Measurements from ENCODE around the gene LSM8. TPM values are rescaled to one million over a fixed set of nuclear protein-coding genes. Genes with fewer than 3 reads are reported as not detected.
A peak's percentile ranks its signal among the peaks of the same experiment; 100 is the strongest.
"Not testable (repeated sequence)": the region's sequence is repeated elsewhere in the genome, so short reads cannot be mapped to it uniquely, and the experiment has no call there.

Gene LSM8
- total RNA-seq (64.3 TPM in 2 replicates), polyA plus RNA-seq (65.2 and 178 TPM in 2 replicates), polyA minus RNA-seq (26.3 and 79.6 TPM in 2 replicates)
- 87.6 TPM for total RNA-seq (2013)

- CTCF ChIA-PET, result interaction anchor here (2.6 kb wide), 1 partner anchor 12 kb away, joined by 15 read pairs; no protein-coding TSS in a partner anchor
- WGBS (ENCODE audit: insufficient coverage), result under 1% methylated on average over 56 of the region's 62 CpGs
- Histone ChIP-seq H3K9me3 (ENCODE audit: control extremely low read depth in 1 of 3, control insufficient read depth in 2 of 3, insufficient read depth in 1 of 3, low read length in 2 of 3) (no peaks in the 10 kb centered on the region), H3K27ac (ENCODE audit: low read length in 2 of 2) (peak within 1 kb of the TSS; percentile 96 to 98), H3K36me3 (replicated peaks in 1 of 2; ENCODE audit: control extremely low read depth in 1 of 2, control insufficient read depth in 1 of 2, extremely low read depth in 1 of 2, insufficient read depth in 2 of 2, low read length in 1 of 2) (peaks cover 9 to 15% of the 10 kb centered on the region in 2 experiments), H3K79me2 (ENCODE audit: control insufficient read depth, insufficient read depth, low read length) (peaks cover 43% of the 10 kb centered on the region), H3K9ac (ENCODE audit: low read length) (peak within 1 kb of the TSS; percentile 96), H4K20me1 (ENCODE audit: control insufficient read depth, insufficient read depth, low read length, poor library complexity, severe bottlenecking) (no peaks in the 10 kb centered on the region), H3K4me3 (ENCODE audit: control extremely low read depth in 1 of 5, extremely low read depth in 1 of 5, insufficient read depth in 1 of 5, low read depth in 2 of 5, low read length in 4 of 5) (peak within 1 kb of the TSS; percentile 84 to 99 (median 88)), H3K4me2 (replicated peaks; ENCODE audit: low read depth, low read length, poor library complexity, severe bottlenecking) (peak within 1 kb of the TSS; percentile 80), H2AFZ (ENCODE audit: insufficient read depth, low read depth, low read length, poor library complexity, severe bottlenecking) (peak within 1 kb of the TSS; percentile 81), H3K4me1 (ENCODE audit: control insufficient read depth in 2 of 2, insufficient read depth in 2 of 2, low read length in 2 of 2) (peaks cover 25 to 29% of the 10 kb centered on the region in 2 donors), H3K27me3 (replicated peaks in 1 of 4; ENCODE audit: control extremely low read depth in 1 of 4, control insufficient read depth in 3 of 4, insufficient read depth in 4 of 4, low read length in 3 of 4) (no peaks in the 10 kb centered on the region)
- peaks cover 50% of the 10 kb centered on the region for H3K4me1 Mint-ChIP-seq
- no peak for TF ChIP-seq CTCF (IDR thresholded peaks at IDR 0.05)
- no peak for TF ChIP-seq EZH2 (IDR thresholded peaks at IDR 0.05; ENCODE audit: borderline replicate concordance, insufficient read depth, low read depth, low read length, poor library complexity, severe bottlenecking)
- POLR2A ChIA-PET, result no interaction called here
- ATAC-seq (ENCODE audit: low read depth), result peak; percentile 97
- no peaks in the 10 kb centered on the region for H3K27me3 Mint-ChIP-seq
- H3K4me3 Mint-ChIP-seq, result peak within 1 kb of the TSS; percentile 94
- no peaks in the 10 kb centered on the region for H3K9me3 Mint-ChIP-seq (ENCODE audit: insufficient read depth)
- H3K27ac Mint-ChIP-seq, result peak within 1 kb of the TSS; percentile 98
- intact Hi-C loops (cut with micrococcal nuclease), result loop anchor here (1.0 to 2.0 kb wide), 3 partner anchors 12 to 1321 kb away; partner anchors contain the start of gene CAPZA2
- peak; percentile 99 for DNase-seq
These were observed at the start of gene LSM8 for GRCh38 chr7:118183786-118184564. Gene LSM8, plus strand, starts transcription at chr7:118184164. Its CDS starts 60 bp downstream, at chr7:118184224.

- H3K4me3 ChIP-seq (ENCODE audit: control extremely low read depth in 1 of 5, extremely low read depth in 1 of 5, insufficient read depth in 1 of 5, low read depth in 2 of 5, low read length in 4 of 5); CTCF ChIA-PET; H3K36me3 ChIP-seq (replicated peaks in 1 of 2; ENCODE audit: control extremely low read depth in 1 of 2, control insufficient read depth in 1 of 2, extremely low read depth in 1 of 2, insufficient read depth in 2 of 2, low read length in 1 of 2); H3K79me2 ChIP-seq (ENCODE audit: control insufficient read depth, insufficient read depth, low read length); H3K27ac ChIP-seq (ENCODE audit: low read length in 2 of 2); H3K9me3 ChIP-seq (ENCODE audit: control extremely low read depth in 1 of 3, control insufficient read depth in 2 of 3, insufficient read depth in 1 of 3, low read length in 2 of 3); H3K4me1 ChIP-seq (ENCODE audit: control insufficient read depth in 2 of 2, insufficient read depth in 2 of 2, low read length in 2 of 2); H3K27me3 ChIP-seq (replicated peaks in 1 of 4; ENCODE audit: control extremely low read depth in 1 of 4, control insufficient read depth in 3 of 4, insufficient read depth in 4 of 4, low read length in 3 of 4); POLR2A ChIA-PET; H3K27ac Mint-ChIP-seq; intact Hi-C loops (cut with micrococcal nuclease); H3K4me1 Mint-ChIP-seq; ATAC-seq (ENCODE audit: low read depth); DNase-seq; H3K27me3 Mint-ChIP-seq; H2AFZ ChIP-seq (ENCODE audit: insufficient read depth, low read depth, low read length, poor library complexity, severe bottlenecking); H3K9ac ChIP-seq (ENCODE audit: low read length); H3K4me2 ChIP-seq (replicated peaks; ENCODE audit: low read depth, low read length, poor library complexity, severe bottlenecking); H4K20me1 ChIP-seq (ENCODE audit: control insufficient read depth, insufficient read depth, low read length, poor library complexity, severe bottlenecking); H3K4me3 Mint-ChIP-seq: not testable (repeated sequence)
- peaks cover 11% of the 10 kb centered on the region for H3K9me3 Mint-ChIP-seq (ENCODE audit: insufficient read depth)
These were observed 49.5 kb upstream of the LSM8 start for GRCh38 chr7:118134420-118134819.
